Fibroblast of pulmonary artery (primary cell): ENCODE data around the gene STK31.

Experiments used
- DNase-seq: peaks from one replicate; pipeline ENCODE4 v3.0.0-alpha.2; 2010; ENCODE audit warnings: low read depth
- H3K4me3 ChIP-seq: replicated peaks from 2 replicates; pipeline ENCODE4 v1.5.1; 2011; ENCODE audit warnings: low read depth, mild to moderate bottlenecking, control low read depth, low read length, moderate library complexity
- TF ChIP-seq, protein P1 (sequence below): IDR thresholded peaks from 2 replicates; pipeline ENCODE4 v1.5.1; 2011; ENCODE audit warnings: mild to moderate bottlenecking, control low read depth, low read length, inconsistent platforms; ENCODE audit errors: missing control alignments

The STK31 gene

DNA sequence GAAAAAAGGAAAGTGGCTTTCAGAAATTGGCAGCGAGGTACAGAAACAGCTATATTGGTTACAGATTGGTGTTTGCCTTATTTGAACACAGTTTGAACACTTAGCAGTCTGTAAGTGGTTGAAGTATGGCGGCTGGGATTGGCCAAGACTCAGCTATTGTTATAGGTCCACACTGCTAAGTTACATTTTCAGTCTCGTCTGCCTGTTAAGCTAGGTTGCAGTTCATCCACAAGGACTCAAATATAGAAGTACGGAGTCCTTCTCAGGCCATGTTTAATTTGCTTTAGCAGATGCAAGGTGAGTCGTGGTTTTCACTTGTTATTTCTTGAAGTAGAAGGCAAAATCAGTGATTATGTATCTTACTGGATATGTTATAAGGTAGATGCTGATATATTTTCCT lies 73.1 kb downstream of the STK31 start:
- TF ChIP-seq, protein P1, sequence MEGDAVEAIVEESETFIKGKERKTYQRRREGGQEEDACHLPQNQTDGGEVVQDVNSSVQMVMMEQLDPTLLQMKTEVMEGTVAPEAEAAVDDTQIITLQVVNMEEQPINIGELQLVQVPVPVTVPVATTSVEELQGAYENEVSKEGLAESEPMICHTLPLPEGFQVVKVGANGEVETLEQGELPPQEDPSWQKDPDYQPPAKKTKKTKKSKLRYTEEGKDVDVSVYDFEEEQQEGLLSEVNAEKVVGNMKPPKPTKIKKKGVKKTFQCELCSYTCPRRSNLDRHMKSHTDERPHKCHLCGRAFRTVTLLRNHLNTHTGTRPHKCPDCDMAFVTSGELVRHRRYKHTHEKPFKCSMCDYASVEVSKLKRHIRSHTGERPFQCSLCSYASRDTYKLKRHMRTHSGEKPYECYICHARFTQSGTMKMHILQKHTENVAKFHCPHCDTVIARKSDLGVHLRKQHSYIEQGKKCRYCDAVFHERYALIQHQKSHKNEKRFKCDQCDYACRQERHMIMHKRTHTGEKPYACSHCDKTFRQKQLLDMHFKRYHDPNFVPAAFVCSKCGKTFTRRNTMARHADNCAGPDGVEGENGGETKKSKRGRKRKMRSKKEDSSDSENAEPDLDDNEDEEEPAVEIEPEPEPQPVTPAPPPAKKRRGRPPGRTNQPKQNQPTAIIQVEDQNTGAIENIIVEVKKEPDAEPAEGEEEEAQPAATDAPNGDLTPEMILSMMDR = no peak
- H3K4me3 ChIP-seq = no peak overlapping the region
- DNase-seq = no peak

DNA sequence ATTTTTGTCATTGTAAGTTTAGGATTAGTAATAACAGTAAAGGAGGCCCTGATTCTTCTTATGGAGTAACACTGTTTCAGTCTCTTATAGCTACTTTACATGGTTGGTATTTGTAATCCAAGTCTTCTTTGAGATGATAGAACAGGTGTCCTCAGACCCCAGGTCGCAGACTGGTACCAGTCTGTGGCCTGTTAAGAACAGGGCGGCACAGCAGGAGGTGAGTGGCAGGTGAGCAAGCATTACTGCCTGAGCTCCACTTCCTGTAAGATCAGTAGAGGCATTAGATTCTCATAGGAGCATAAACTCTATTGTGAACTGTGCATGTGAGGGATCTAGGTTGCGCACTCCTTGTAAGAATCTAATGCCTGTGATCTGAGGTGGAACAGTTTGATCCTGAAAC lies 77.3 kb downstream of the STK31 start:
- TF ChIP-seq, protein P1 = no peak
- no peak overlapping the region for H3K4me3 ChIP-seq
- no peak for DNase-seq

DNA sequence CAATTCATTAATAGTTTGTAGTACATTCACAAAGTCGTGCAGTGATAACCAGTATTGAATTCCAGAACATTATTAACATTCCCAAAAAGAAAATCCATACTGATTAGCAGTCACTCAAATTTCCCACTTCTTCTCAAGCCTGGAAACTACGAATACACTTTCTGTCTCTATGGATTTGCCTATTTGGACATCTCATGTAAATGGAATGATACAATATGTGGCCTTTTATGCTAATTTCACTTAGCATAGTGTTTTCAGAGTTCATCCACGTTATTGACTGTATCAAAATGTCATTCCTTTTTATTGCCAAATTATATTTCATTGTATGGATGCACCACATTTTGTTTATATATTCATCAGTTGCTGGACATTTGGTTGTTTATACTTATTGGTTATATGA lies 78.8 kb downstream of the STK31 start:
- no peak for DNase-seq
- no peak overlapping the region for H3K4me3 ChIP-seq
- TF ChIP-seq, protein P1 = no peak

DNA sequence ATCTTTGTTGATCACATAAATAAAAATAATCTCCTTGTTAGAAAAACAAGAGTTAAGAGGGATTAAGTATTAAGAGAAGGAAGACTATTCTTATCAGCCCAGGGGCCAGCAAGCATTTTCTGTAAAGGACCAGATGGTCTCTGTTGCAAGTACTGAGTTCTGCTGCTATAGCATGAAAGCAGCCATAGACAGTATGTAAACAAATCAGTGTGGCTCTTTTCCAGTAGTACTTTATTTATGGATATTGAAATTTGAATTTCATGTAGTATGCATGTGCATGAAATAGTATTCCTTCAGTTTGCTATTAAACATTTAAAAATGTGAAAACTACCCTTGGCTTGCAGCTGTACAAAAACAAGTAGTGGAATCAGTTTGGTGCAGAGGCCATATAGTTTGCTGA lies 81.7 kb downstream of the STK31 start:
- TF ChIP-seq, protein P1 = no peak
- H3K4me3 ChIP-seq = no peak overlapping the region
- DNase-seq = no peak

DNA sequence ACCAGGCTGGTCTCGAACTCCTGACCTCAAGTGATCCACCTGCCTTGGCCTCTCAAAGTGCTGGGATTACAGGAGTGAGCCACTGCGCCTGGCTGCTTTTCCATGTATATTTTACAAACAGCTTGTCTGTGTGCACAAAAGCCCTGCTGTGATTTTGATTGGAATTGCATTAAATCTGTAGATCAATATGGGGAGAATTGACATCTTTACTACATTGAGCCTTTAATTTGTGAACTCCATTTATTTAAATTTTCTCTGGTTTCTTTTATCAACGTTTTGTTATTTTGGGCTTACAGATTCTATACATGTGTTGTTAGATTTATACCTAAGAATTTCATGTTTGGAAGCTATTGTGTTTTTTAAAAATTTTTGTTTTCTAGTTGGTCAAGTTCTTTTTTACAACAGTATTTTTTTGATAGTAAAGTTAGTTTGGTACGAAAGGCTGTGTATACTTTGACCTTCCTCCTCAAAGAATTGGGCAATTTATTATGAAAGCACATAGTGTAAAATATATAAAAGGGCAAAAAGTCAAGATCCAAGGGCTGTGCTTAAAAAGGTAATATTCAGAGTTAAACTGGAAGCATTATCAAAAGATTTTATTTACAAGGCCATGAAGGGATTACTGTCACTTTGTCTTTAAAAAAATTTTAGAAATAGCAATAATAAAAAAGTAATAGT lies 92.8 kb downstream of the STK31 start:
- DNase-seq = no peak
- TF ChIP-seq, protein P1 = no peak
- no peak overlapping the region for H3K4me3 ChIP-seq

DNA sequence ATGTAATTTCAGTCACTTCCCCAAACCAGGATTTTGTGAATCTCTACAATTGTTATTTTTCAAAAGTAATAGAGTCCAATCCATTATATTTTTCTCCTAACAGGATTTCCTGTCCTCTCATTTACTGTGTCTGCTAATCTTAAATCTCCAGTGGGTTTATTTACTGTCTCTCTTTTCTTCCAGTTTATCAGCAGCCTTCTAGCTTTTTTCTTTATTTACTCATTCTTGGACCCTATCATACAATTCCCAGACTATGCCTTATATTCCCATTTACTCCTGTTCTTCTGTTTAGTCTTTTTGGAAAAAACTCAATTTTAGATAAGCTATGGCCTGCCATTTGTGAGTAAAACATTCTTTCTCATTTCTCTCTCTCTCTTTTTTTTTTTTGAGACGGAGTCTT lies 94.7 kb downstream of the STK31 start:
- TF ChIP-seq, protein P1 = no peak
- H3K4me3 ChIP-seq = no peak overlapping the region
- DNase-seq = no peak

DNA sequence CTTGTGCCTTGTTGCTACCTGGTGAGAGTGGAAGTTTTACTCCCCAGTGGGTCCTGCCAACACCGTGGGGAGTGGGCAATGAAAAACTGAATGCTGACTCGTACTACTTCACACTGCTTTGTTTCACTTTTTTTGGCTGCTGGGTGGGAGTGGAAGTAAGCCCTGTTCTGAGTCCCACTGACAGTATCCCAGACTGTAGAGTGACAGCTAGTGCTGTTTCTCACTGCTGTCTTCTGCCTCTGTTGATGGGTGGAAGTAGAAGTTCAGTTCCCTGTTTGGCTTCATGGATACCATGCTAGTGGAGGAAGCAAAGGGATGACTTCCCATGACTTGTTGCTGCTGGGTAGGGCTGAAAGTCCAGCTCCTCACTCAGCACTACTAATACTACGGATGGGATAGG lies 98.4 kb downstream of the STK31 start:
- DNase-seq = no peak
- no peak overlapping the region for H3K4me3 ChIP-seq
- TF ChIP-seq, protein P1 = no peak
